Umbilical cord (tissue), 2 donors: ENCODE results near the gene MROH8. TPM values are rescaled to one million over a fixed set of nuclear protein-coding genes. Genes with fewer than 3 reads are reported as not detected.
"Not testable (repeated sequence)": the region's sequence is repeated elsewhere in the genome, so short reads cannot be mapped to it uniquely, and the experiment has no call there.

Source experiments
- DNase-seq: peaks from one replicate; pipeline ENCODE4 v3.0.0-alpha.2; 2015; ENCODE audit warnings: low spot score
- total RNA-seq: library from RNA; depleted of rRNA; stranded (reverse); fragments of >200 nt; gene quantifications from one replicate; pipeline ENCODE4 v1.2.3, GENCODE V29; 2014; ENCODE audit warnings: low replicate concordance; ENCODE audit not compliant: insufficient read depth

Gene MROH8
- total RNA-seq, 1 donor from 2014 or later, result 2.4 TPM

- DNase-seq, result no peak
Observed at GRCh38 chr20:37155987-37156386, 23.4 kb downstream of the MROH8 start.

DNA sequence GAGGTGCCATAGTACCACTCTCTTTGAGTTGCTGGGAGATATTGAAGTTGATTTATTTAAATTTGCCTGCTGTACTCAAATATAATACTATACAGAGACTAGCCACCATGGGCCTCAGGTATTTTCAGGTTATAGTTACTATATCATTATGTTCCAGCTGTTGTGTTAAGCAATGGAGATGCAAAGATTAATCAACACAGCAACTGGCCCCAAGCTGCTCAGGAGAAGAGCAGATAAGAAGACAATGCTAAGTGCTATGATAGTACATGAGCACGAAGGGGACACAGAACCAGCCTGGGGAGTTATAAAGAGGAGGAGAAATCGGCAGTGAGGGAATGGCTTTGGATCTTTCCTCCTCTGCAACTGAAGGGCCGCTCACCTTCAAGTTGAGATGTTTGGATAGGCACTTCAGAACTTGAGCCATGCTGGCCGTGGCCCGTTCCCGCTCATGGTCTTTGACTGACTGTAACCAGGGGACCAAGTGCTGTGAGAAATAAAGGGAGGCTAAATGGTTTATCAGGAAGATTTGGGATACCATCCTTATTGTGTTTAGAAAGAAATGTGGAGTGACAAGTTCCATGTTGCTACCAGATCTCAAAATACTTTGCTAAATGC, 24.6 kb downstream of the MROH8 start:
- DNase-seq, result no peak

- no peak for DNase-seq
Observed at GRCh38 chr20:37152284-37152683, 27.1 kb downstream of the MROH8 start.

DNA sequence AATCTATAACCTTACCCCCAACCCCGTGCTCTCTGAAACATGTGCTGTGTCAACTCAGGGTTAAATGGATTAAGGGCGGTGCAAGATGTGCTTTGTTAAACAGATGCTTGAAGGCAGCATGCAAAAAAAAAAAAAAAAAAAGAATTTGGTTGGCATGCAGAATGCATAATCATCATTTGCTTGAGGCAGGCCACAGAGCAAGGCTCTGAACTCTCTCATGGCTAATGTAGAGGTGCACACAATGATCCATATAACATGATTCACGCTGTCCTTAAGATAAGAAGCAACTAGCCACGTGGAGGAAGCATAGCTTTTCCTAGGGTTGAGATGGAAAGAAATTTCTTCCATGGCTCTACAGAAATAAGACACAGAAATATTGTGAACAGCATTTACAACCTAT, 27.8 kb downstream of the MROH8 start:
- DNase-seq, result no peak

DNA sequence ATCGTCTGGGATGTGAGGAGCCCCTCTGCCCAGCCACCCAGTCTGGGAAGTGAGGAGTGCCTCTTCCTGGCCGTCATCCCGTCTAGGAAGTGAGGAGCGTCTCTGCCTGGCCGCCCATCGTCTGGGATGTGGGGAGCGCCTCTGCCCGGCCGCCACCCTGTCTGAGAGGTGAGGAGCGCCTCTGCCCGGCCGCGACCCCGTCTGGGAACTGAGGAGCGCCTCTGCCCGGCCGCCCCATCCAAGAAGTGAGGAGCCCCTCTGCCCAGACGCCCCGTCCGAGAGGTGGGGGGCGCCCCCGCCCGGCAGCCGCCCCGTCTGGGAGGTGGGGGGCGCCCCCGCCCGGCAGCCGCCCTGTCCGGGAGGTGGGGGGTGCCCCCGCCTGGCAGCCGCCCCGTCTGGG, 28.5 kb downstream of the MROH8 start:
- not testable (repeated sequence) for DNase-seq

DNA sequence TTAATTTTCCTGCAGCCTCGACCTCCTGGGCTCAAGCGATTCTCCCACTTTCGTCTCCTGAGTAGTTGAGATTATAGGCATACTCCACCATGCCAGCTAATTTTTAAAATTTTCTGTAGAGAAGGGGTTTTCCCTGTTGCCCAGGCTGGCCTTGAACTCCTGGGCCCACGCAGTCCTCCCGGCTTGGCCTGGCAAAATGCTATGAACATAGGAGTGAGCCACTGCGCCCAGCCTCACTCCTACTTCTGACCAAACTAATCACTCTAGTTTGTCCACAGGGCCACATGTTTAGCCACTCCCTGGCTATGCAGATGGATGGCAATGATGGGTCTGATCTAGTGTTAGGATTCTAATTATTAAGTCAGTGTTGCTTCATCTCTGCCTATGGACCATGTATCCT, 32.1 kb downstream of the MROH8 start:
- DNase-seq, result no peak

DNA sequence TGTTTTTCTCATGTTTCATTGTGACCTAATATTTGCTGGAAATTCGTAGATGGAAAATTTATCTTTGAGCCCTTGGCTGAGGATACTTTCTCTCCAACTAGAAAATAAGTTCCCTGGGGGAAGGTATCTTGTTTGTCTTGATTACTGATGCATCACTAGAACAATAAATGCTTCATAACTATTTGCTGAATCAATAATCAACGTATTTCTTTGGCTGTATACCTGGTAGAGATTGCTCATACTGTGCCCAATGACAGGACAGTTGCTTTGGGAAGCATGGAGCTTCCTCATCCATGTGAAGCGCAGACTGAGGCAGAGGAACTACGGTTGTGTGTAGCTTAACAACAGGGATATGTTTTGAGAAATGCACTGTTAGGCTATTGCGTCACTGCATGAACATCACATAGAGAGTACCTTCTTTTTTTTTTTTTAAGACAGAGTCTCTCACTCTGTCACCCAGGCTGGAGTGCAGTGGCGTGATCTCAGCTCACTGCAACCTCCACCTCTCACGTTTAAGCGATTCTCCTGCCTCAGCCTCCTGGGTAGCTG, 34.4 kb downstream of the MROH8 start:
- DNase-seq, result no peak

DNA sequence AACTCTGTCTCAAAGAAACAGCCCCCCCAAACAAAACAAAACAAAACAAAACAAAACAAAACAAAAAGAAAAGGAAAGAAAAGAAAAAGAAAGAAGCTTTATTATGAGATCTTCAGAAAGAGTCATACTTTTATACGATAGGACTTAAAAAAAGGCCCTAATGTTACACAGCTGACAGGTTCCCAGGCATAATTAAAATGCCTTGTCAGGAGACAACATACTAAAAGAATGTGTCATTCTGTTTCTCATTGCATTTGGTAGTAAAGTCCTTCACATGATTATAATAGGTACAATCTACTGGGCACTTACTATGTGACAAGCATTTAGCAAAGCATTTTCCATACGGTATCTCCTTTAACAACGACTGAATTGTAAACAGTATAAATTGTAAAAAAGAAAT, 36.6 kb downstream of the MROH8 start:
- no peak for DNase-seq

DNA sequence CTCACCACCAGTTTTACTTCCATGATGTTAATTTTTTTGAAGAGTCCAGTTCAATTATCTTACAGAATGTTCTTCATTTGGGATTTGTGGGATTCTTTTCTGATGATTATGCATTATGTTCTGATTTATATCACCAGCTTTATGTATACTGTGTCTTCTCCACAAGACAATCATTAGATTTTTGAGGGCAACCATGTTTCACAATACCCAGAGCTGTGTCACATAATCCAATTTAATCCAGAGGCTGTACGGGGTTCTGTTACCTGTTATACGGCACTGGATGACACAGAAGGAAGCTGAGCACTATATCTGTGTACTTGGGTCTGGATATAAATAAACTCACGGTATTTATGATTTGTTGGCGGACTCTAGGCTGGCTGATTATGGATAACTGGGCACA, 41.8 kb downstream of the MROH8 start:
- DNase-seq, result no peak

GRCh38 chr20:37133952-37134351, 45.4 kb downstream of the MROH8 start:
- DNase-seq, result peak; percentile 46

GRCh38 chr20:37131486-37131885, 47.9 kb downstream of the MROH8 start:
- no peak for DNase-seq

DNA sequence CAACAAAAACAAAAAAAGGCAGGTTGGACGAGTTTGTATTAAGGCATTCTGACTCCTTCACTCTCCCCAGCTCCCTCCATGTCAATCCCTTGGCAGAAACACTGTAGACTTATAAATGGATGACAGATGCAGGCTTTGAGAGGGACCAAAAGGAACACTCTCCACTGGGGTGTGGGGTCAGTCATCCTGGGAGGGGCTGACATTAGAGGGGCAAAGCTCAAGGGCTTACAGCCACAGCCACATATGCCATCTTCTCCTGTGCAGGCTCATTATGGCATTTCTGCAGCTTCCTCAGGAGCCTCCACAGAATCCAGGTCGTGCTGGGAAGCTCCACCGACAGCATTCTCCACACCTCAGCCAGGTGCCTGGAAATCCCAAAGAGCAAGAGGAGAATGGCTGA, 50.5 kb downstream of the MROH8 start:
- DNase-seq, result no peak

DNA sequence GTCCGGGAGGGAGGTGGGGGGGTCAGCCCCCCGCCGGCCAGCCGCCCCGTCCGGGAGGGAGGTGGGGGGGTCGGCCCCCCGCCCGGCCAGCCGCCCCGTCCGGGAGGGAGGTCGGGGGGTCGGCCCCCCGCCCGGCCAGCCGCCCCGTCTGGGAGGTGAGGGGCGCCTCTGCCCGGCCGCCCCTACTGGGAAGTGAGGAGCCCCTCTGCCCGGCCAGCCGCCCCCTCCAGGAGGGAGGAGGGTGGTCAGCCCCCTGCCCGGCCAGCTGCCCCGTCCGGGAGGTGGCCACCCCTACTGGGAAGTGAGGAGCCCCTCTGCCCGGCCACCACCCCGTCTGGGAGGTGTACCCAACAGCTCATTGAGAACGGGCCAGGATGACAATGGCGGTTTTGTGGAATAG, 53.1 kb downstream of the MROH8 start:
- not testable (repeated sequence) for DNase-seq

GRCh38 chr20:37123441-37123840, 55.9 kb downstream of the MROH8 start:
- DNase-seq, result no peak

GRCh38 chr20:37120497-37120896, 58.9 kb downstream of the MROH8 start:
- DNase-seq, result no peak

GRCh38 chr20:37119356-37120036, 59.9 kb downstream of the MROH8 start:
- DNase-seq, result no peak

DNA sequence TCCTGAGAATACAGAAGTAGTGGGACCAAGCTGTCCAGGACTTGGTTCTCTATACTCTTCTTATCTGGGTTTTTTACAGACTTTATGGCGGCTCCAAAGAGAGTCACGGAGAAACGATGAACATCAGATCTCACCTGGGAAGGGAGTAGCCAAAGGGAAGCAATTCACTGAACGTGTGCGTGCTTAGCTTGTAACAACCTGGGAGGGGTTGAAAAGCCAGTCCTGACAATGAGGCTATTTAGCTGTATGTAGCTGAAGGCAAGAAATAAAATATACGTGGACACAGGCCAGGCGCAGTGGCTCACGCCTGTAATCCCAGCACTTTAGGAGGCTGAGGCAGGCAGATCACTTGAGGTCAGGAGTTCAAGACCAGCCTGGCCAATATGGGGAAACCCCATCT, 65.3 kb downstream of the MROH8 start:
- no peak for DNase-seq

DNA sequence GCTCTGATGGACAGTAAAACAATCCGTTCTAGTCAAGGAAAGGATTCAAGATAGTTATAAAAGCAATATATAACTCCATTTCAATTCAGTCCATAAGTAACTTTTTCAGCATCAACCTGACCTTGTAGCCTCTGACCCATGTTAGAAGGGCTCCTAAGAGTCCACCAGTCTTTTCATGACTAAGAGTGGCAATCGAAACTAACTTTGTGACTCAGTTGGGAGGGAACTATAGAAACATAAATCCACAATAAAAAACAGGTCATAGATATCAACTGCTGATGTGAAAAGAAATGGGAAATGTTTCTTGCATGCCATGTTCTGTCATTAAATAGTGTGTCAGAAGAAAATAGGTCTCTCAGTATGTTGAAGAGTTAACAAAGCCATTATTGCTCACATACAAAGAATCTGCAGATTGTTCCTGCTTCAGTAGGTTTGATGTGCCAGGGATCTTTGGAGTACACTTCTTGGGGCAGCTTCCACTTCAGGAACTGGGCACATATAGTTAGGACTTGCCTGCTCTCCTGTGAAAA, 67.4 kb downstream of the MROH8 start:
- DNase-seq, result no peak

DNA sequence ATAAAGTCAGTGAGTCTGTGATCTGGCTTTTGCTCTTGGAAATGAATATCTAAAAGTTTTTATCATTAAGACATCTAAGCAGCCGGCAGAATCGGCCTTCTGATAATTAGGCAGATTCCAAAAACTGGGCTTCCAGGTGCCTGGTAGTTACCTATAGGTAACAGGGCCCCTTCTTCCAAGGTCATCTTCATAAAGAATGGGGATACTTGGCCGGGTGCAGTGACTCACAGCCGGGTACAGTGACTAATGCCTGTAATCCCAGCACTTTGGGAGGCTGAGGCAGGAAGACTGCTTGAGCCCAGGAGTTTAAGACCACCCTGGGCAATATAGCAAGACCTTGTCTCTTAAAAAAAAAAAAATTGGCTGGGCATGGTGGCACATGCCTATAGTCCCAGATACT, 70.7 kb downstream of the MROH8 start:
- DNase-seq, result no peak

DNA sequence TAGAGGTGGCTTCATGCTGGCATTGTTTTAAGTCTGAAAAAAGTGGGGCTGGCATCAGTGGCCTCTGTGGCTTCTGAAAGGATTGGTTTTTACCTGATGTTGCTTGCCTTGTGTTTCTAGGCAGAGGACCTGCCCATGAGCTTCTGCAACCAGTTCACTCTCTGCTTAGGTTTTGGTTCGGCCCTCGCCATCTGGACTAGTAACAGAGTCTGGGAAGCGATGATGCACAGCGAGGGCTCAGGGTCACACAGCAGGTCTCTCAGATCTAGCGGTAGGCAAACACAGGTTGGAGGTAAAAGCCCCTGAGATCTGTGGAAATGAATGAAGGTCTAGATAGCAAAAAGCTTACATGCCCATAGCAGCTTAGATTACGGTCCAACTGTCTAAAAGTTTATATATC, 76.8 kb downstream of the MROH8 start:
- no peak for DNase-seq

- no peak for DNase-seq
Observed at GRCh38 chr20:37096415-37097041, 82.8 kb downstream of the MROH8 start.

DNA sequence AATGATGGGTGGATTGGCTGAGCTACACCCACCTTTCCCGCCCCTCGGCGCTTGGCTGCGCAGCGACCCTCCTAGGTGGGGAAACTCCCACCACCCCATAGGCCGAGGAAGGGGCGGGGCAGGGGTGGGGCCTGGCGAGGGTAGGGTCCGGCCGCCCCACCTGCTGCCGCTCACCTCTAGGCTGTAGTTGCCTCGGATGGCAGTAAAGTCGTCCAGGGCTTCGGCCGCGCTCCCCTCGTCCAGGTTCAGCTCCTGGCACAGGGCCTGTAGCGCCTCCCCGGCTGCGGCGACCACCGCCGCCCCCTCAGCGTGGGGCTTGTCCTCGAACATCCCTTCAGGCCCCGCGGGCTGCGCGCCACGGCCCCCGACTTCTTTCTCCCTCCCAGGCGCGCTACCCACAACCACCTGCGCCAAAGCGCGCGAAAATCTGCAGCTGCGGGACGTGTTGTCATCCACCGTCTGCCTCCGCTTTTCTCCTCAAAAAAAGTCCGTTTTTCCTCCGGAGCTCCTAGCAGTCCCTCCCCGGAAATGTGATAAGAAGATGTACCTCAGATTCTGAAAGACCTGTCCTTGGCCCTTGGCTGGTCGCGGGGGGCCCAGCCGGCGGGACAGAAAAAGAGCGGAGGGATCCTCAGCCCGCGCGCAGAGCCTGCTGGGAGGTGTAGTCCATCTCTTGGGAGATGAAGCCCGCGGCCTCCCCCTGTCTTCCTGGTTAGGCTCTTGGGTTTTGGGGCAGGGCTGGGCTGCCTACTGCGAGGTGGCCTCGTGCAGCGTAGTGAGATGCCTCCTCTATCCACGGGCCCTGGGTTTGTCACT, 83.5 kb downstream of the MROH8 start, which contains the start of gene RBL1:
Gene RBL1, minus strand, starts transcription at position 399 of the 816 bp plus-strand sequence. Its CDS starts 69 bp downstream, at position 330.
- DNase-seq, result peak; percentile 90
